Keratinocyte (primary cell): ENCODE results near the gene GPR180. TPM values are rescaled to one million over a fixed set of nuclear protein-coding genes. Genes with fewer than 3 reads are reported as not detected.

Experiments
- DNase-seq: peaks from one replicate; pipeline ENCODE4 v3.0.0-alpha.2; 2011; ENCODE audit warnings: low read depth, missing footprints, low spot score
- FAIRE-seq: peaks from 2 replicates; lab custom pipeline; 2011; peaks lifted over from hg19 to GRCh38; lab: Jason Lieb, UNC
- H2AFZ ChIP-seq: 2 replicates; pipeline ENCODE4 v1.6.0; 2012; ENCODE audit warnings: low read length, control low read depth, inconsistent platforms; ENCODE audit not compliant: control insufficient read depth
- H3K27ac ChIP-seq: 2 replicates; pipeline ENCODE4 v1.5.1; 2011; ENCODE audit warnings: low read length; ENCODE audit not compliant: control insufficient read depth, insufficient read depth
- H3K27me3 ChIP-seq: 3 replicates; pipeline ENCODE4 v1.6.0; 2011; ENCODE audit warnings: low read length; ENCODE audit not compliant: control insufficient read depth, insufficient read depth; ENCODE audit errors: extremely low read depth
- H3K36me3 ChIP-seq, 2 experiments: 2 replicates in 1 of 2; 3 replicates in 1 of 2; pipeline ENCODE4 v1.5.1; 2011; ENCODE audit warnings: low read length in 2 of 2, mild to moderate bottlenecking in 1 of 2; ENCODE audit not compliant: control insufficient read depth in 2 of 2, insufficient read depth in 2 of 2; ENCODE audit errors: extremely low read depth in 1 of 2
- H3K4me1 ChIP-seq: 3 replicates; pipeline ENCODE4 v1.5.1; 2011; ENCODE audit warnings: low read length; ENCODE audit not compliant: control insufficient read depth, insufficient read depth; ENCODE audit errors: extremely low read depth
- H3K4me2 ChIP-seq: 3 replicates; pipeline ENCODE4 v1.6.0; 2011; ENCODE audit warnings: low read depth, low read length; ENCODE audit not compliant: control insufficient read depth, insufficient read depth; ENCODE audit errors: extremely low read depth
- H3K4me3 ChIP-seq, 3 experiments: fragments of 200-600 bp in 1 of 3; sonication (generic) in 1 of 3; 2 replicates in 2 of 3; 3 replicates in 1 of 3; pipeline ENCODE4 v1.5.1; 2011 to 2016; ENCODE audit warnings: low read length in 3 of 3, mild to moderate bottlenecking in 3 of 3, control low read depth in 2 of 3, inconsistent platforms in 1 of 3, low read depth in 1 of 3, mixed read lengths in 1 of 3, mixed run types in 1 of 3, moderate library complexity in 1 of 3; ENCODE audit not compliant: control insufficient read depth in 2 of 3, insufficient read depth in 2 of 3; ENCODE audit errors: extremely low read depth in 1 of 3
- H3K79me2 ChIP-seq: 2 replicates; pipeline ENCODE4 v1.6.0; 2012; ENCODE audit warnings: low read length; ENCODE audit not compliant: control insufficient read depth, insufficient read depth
- H3K9ac ChIP-seq: 3 replicates; pipeline ENCODE4 v1.6.0; 2011; ENCODE audit warnings: low read length; ENCODE audit not compliant: control insufficient read depth, insufficient read depth; ENCODE audit errors: extremely low read depth
- H3K9me1 ChIP-seq: 3 replicates; pipeline ENCODE4 v1.6.0; 2011; ENCODE audit warnings: low read length; ENCODE audit not compliant: control insufficient read depth, insufficient read depth; ENCODE audit errors: extremely low read depth
- H3K9me3 ChIP-seq: 2 replicates; pipeline ENCODE4 v1.5.1; 2012; ENCODE audit warnings: low read depth, low read length; ENCODE audit not compliant: control insufficient read depth
- H4K20me1 ChIP-seq: 3 replicates; pipeline ENCODE4 v1.6.0; 2011; ENCODE audit warnings: low read length; ENCODE audit not compliant: control insufficient read depth, insufficient read depth; ENCODE audit errors: extremely low read depth
- CTCF ChIP-seq, 3 experiments: IDR thresholded peaks in 1 of 3; conservative IDR thresholded peaks in 1 of 3; optimal IDR thresholded peaks in 1 of 3; 2 replicates in 2 of 3; 3 replicates in 1 of 3; pipeline versions ENCODE3 to v1.5.1; 2011; ENCODE audit warnings: low read length in 3 of 3, mild to moderate bottlenecking in 3 of 3, moderate library complexity in 2 of 3, control low read depth in 1 of 3, inconsistent platforms in 1 of 3; ENCODE audit not compliant: insufficient read depth in 2 of 3; ENCODE audit errors: extremely low read depth in 1 of 3
- EZH2 ChIP-seq: IDR thresholded peaks from one replicate; pipeline ENCODE4 v1.6.1; 2012; ENCODE audit warnings: inconsistent platforms, mild to moderate bottlenecking, low read length, moderate library complexity
- dilution Hi-C: fragments of 300-500 bp; cut with MboI; formaldehyde crosslinking; loops from one replicate; pipeline ENCODE4 v1.7.0; 2020; ENCODE audit warnings: low sequenced_read_pairs; ENCODE audit not compliant: extremely low pct_ligation_motif_present
- polyA minus RNA-seq, 3 experiments: library from RNA; depleted of rRNA, polyadenylated mRNA; stranded (reverse); fragments of >200 nt; gene quantifications; 1 replicate in 1 of 3; 2 replicates in 1 of 3; 3 replicates in 1 of 3; pipeline ENCODE4 v1.2.3, GENCODE V29; 2011
- polyA plus RNA-seq, 5 experiments: library from polyadenylated mRNA; depleted of rRNA in 3 of 5; stranded (reverse) in 3 of 5; stranded (forward) in 1 of 5; unstranded in 1 of 5; fragments of >200 nt; gene quantifications; 1 replicate in 1 of 5; 2 replicates in 3 of 5; 3 replicates in 1 of 5; pipeline versions ENCODE4 v1.2.1 to v1.2.3, GENCODE V29; 2011 to 2012; ENCODE audit warnings: missing spikeins in 2 of 5, low read depth in 1 of 5, low replicate concordance in 1 of 5

The GPR180 gene
- polyA plus RNA-seq (5.7 to 9.9 TPM (median 6.5 TPM) in 3 replicates), polyA minus RNA-seq (3.2 to 13.3 TPM (median 7.6 TPM) in 3 replicates)
- 1.7 TPM for polyA plus RNA-seq (2011; ENCODE audit: low read depth)
- polyA plus RNA-seq (2011; cell fraction: cytosol; rRNA removed): 3.3 and 7.0 TPM in 2 replicates
- polyA plus RNA-seq (2011; cell fraction: nucleus; rRNA removed): 4.5 and 7.2 TPM in 2 replicates
- polyA plus RNA-seq (2012; ENCODE audit: low replicate concordance): 2.3 and 6.3 TPM in 2 replicates
- polyA minus RNA-seq (2011; cell fraction: cytosol; rRNA and poly(A)+ RNA removed): 7.5 TPM
- 7.4 and 14.7 TPM in 2 replicates for polyA minus RNA-seq (2011; cell fraction: nucleus; rRNA and poly(A)+ RNA removed)

GRCh38 chr13:94601446-94602431 is at the start of gene GPR180:
Gene GPR180 (plus strand): TSS chr13:94601857. CDS start chr13:94601928, 71 bp downstream.
- H3K27me3 ChIP-seq: no peaks in the 10 kb centered on the region
- H3K4me1 ChIP-seq: peaks cover 6% of the 10 kb centered on the region
- peak; percentile 96 for FAIRE-seq
- no peak for TF ChIP-seq EZH2
- TF ChIP-seq CTCF (optimal IDR thresholded peaks at IDR 0.05 in 1 of 3, IDR thresholded peaks at IDR 0.05 in 1 of 3, conservative IDR thresholded peaks at IDR 0.05 in 1 of 3; ENCODE audit: extremely low read depth in 1 of 3, insufficient read depth in 2 of 3, low read length in 3 of 3): no peak
- H3K79me2 ChIP-seq: peaks cover 28% of the 10 kb centered on the region
- H3K9ac ChIP-seq: peak within 1 kb of the TSS; percentile 84
- no peaks in the 10 kb centered on the region for H3K9me1 ChIP-seq
- H3K9me3 ChIP-seq: no peaks in the 10 kb centered on the region
- dilution Hi-C loops: no loop called here
- H3K4me2 ChIP-seq: peak within 1 kb of the TSS; percentile 70
- H2AFZ ChIP-seq: peak within 1 kb of the TSS; percentile 87
- peak within 1 kb of the TSS; percentile 76 for H3K27ac ChIP-seq
- H3K36me3 ChIP-seq: peaks cover under 1 to 5% of the 10 kb centered on the region in 2 experiments
- peak; percentile 90 for DNase-seq
- H3K4me3 ChIP-seq: peak within 1 kb of the TSS; percentile 87 to 96 (median 88)
- H4K20me1 ChIP-seq: no peaks in the 10 kb centered on the region

- FAIRE-seq (no peak), DNase-seq (no peak)
- no peak overlapping the region for H2AFZ ChIP-seq
- no peaks in the 10 kb centered on the region for H3K27me3 ChIP-seq
- no peaks in the 10 kb centered on the region for H3K9me3 ChIP-seq
- H4K20me1 ChIP-seq: no peaks in the 10 kb centered on the region
- H3K4me1 ChIP-seq: peaks cover 10% of the 10 kb centered on the region
- H3K9ac ChIP-seq: no peak overlapping the region
- no peak overlapping the region for H3K4me3 ChIP-seq
- H3K79me2 ChIP-seq: no peaks in the 10 kb centered on the region
- TF ChIP-seq CTCF (optimal IDR thresholded peaks at IDR 0.05 in 1 of 3, IDR thresholded peaks at IDR 0.05 in 1 of 3, conservative IDR thresholded peaks at IDR 0.05 in 1 of 3; ENCODE audit: extremely low read depth in 1 of 3, insufficient read depth in 2 of 3, low read length in 3 of 3) (no peak), EZH2 (no peak)
- H3K36me3 ChIP-seq: no peaks in the 10 kb centered on the region
- H3K27ac ChIP-seq: no peak overlapping the region
- H3K4me2 ChIP-seq: no peak overlapping the region
- dilution Hi-C loops: no loop called here
- peaks cover 3% of the 10 kb centered on the region for H3K9me1 ChIP-seq
These were observed 49.6 kb upstream of the GPR180 start for GRCh38 chr13:94552095-94552494.
